AG04450 (cell line): ENCODE measurements around the gene C2. TPM values are rescaled to one million over a fixed set of nuclear protein-coding genes. Genes with fewer than 3 reads are reported as not detected.
"Not testable (repeated sequence)": the region's sequence is repeated elsewhere in the genome, so short reads cannot be mapped to it uniquely, and the experiment has no call there.

Experiments used
- CTCF ChIA-PET: fragments of 300-600, 350-600 bp; formaldehyde crosslinking; extraction: SDS; loops from one replicate; lab custom pipeline; 2022; ENCODE audit warnings: antibody characterized with exemption, inconsistent platforms; lab: Charles Lee
- POLR2A ChIA-PET: fragments of 350-600 bp; formaldehyde crosslinking; extraction: SDS; loops from one replicate; lab custom pipeline; 2021; ENCODE audit warnings: antibody characterized with exemption, inconsistent platforms; lab: Yijun Ruan, JAX
- DNase-seq: peaks from one replicate; pipeline ENCODE4 v3.0.0-alpha.2; 2011; ENCODE audit warnings: low read depth, low spot score
- H3K27ac ChIP-seq: one replicate; pipeline ENCODE4 v1.5.1; 2012; ENCODE audit warnings: low read depth, low read length, control low read depth
- H3K27me3 ChIP-seq: one replicate; pipeline ENCODE4 v1.6.0; 2012; ENCODE audit warnings: low read length; ENCODE audit not compliant: control insufficient read depth, insufficient read depth
- H3K4me3 ChIP-seq: 2 replicates; pipeline ENCODE4 v1.5.1; 2011; ENCODE audit warnings: mild to moderate bottlenecking, low read depth, low read length, control low read depth
- H3K9me3 ChIP-seq: 2 replicates; pipeline ENCODE4 v1.5.1; 2012; ENCODE audit warnings: low read length; ENCODE audit not compliant: control insufficient read depth, insufficient read depth
- polyA plus RNA-seq: library from polyadenylated mRNA; depleted of rRNA; stranded (reverse); fragments of >200 nt; gene quantifications from 2 replicates; pipeline ENCODE4 v1.2.3, GENCODE V29; 2011
- TF ChIP-seq, protein P1 (sequence below): IDR thresholded peaks from 2 replicates; pipeline ENCODE4 v1.5.1; 2011; ENCODE audit warnings: low read depth, low read length, control low read depth, inconsistent platforms

The C2 gene
- polyA plus RNA-seq, 1 experiment, result 1.9 TPM

DNA sequence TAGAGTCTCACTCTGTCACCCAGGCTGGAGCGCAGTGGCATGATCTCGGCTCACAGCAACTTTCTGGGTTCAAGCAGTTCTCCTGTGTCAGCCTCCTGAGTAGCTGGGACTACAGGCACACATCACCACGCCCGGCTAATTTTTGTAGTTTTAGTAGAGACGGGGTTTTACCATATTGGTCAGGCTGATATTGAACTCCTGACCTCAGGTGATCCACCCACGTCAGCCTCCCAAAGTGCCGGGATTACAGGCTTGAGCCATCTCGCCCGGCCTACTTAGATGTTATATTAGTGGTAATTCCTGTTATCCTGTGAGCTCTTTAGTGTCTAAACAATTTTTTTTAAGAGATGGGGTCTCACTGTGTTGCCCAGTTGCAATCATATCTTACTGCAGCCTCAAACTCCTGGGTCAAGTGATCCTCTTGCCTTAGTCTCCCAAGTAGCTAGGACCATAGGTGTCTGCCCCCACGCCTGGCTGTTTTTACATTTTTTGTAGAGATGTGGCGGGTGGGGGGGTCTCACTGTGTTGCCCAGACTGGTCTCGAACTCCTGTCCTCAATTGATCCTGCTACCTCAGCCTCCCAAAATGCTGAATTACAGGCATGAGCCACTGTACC lies 50.4 kb downstream of the C2 start:
- no peak overlapping the region for H3K4me3 ChIP-seq
- no peak for DNase-seq
- ChIA-PET CTCF (interaction anchor here (0.7 kb wide), 1 partner anchor 88 kb away, joined by 5 read pairs; no protein-coding TSS in a partner anchor), POLR2A (no interaction called here)
- H3K27me3 ChIP-seq, result no peaks in the 10 kb centered on the region
- TF ChIP-seq, protein P1, sequence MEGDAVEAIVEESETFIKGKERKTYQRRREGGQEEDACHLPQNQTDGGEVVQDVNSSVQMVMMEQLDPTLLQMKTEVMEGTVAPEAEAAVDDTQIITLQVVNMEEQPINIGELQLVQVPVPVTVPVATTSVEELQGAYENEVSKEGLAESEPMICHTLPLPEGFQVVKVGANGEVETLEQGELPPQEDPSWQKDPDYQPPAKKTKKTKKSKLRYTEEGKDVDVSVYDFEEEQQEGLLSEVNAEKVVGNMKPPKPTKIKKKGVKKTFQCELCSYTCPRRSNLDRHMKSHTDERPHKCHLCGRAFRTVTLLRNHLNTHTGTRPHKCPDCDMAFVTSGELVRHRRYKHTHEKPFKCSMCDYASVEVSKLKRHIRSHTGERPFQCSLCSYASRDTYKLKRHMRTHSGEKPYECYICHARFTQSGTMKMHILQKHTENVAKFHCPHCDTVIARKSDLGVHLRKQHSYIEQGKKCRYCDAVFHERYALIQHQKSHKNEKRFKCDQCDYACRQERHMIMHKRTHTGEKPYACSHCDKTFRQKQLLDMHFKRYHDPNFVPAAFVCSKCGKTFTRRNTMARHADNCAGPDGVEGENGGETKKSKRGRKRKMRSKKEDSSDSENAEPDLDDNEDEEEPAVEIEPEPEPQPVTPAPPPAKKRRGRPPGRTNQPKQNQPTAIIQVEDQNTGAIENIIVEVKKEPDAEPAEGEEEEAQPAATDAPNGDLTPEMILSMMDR, result no peak
- H3K27ac ChIP-seq, result no peak overlapping the region
- no peaks in the 10 kb centered on the region; the same call in 1 of the 2 replicates for H3K9me3 ChIP-seq

DNA sequence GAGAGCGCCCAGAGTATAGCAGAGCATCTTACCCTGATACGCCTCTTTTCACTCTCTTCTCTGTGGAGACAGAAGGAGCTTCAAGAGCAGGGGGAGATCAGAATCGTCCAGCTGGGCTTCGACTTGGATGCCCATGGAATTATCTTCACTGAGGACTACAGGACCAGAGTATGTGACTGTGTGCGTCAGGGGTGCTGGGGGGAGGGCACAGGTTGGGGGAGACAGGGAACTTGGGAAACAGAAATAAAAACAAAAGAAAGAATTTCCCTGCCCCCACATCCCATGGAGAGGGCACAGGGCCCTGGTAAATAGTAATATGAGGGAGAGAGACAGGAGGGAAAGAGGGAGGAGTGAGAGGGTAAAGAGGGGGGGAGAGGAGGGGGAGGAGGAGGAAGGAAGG lies 51.3 kb downstream of the C2 start:
- TF ChIP-seq, protein P1, result no peak
- ChIA-PET CTCF (no interaction called here), POLR2A (no interaction called here)
- Histone ChIP-seq H3K9me3 (no peaks in the 10 kb centered on the region; the same call in 1 of the 2 replicates), H3K4me3 (no peak overlapping the region), H3K27me3 (no peaks in the 10 kb centered on the region), H3K27ac (no peak overlapping the region)
- no peak for DNase-seq

DNA sequence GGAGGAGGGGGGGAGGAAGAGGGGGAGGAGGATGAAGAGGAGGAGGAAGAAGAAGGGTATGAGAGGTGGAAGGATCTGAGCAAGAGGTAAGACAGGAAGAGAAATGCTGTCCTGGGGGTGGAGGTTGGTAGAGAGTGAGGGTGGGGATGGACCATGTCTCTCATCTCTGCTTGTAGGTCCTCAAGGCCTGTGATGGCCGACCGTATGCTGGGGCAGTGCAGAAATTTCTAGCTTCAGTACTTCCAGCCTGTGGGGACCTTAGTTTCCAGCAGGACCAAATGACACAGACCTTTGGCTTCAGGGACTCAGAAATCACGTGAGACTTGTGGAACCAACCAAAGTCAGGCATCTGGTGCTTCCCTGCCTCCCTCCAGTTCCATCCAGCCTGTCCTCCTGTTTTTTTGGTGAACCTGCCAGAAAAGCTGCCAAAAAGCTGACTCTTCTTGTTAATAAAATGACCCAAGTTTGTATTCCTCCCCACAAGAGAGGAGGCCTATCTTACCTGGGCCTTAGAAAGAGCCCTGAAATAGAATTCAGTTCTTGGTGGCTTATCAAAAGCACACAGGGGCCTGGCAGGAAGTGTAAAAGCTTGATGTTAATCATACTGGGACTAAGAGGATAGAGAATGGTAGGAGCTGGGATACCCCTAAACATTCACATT lies 51.9 kb downstream of the C2 start:
- Histone ChIP-seq H3K27me3 (no peaks in the 10 kb centered on the region), H3K27ac (no peak overlapping the region), H3K4me3 (no peak overlapping the region), H3K9me3 (no peaks in the 10 kb centered on the region; the same call in 1 of the 2 replicates)
- no peak for DNase-seq
- ChIA-PET POLR2A (no interaction called here), CTCF (interaction anchor here (0.5 to 1.2 kb wide), 2 partner anchors 138 to 268 kb away, joined by 3 to 5 read pairs; no protein-coding TSS in a partner anchor)
- TF ChIP-seq, protein P1, result no peak

DNA sequence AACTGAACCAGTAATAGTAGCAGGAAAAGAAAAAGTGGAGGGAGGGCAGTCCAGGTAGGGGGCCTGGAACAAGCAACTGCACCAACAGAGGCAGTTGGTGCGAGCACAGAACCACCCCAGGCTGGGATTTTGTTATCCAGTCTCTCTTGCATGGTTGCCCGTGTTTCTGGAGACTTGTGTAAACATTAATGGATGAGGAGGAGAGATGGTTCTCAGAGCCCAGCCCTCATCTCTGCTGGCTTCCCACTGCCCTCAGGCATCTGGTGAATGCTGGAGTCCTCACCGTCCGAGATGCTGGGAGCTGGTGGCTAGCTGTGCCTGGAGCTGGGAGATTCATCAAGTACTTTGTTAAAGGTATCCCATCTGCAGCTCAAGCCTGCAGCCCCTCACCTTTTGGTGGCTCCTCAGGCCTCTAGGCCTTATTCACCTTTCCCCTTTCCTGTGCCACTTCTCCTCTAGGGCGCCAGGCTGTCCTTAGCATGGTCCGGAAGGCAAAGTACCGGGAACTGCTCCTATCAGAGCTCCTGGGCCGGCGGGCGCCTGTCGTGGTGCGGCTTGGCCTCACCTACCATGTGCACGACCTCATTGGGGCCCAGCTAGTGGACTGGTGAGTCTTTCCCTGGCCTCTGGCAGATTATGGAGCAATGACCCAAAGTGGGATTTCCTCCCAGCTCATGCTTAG lies 52.8 kb downstream of the C2 start:
- H3K27ac ChIP-seq, POLR2A ChIA-PET, H3K4me3 ChIP-seq, H3K27me3 ChIP-seq, DNase-seq, H3K9me3 ChIP-seq: not testable (repeated sequence)
- CTCF ChIA-PET, result interaction anchor here (0.6 to 1.2 kb wide), 2 partner anchors 137 to 864 kb away, joined by 3 read pairs; partner anchors contain the start of gene PSMB8

DNA sequence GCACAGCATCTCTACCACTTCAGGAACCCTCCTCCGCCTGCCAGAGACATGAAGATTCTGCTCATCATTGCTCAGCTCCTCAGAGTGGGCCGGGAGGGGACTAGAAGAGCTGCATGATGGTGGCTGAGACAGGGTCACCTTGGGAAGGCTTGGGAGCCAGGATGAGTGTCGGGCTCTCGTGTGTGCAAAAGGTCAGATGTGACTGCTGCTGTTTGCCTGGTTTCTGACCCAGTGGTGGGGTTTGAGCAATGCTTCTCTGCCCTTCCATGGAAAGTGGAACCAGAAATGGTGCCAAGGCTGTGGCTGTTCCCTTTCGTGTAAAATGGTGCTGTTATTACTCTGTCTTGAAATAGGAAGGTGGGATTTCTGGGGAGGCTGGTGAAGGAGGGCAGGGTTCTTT lies 53.5 kb downstream of the C2 start:
- H3K27ac ChIP-seq, H3K27me3 ChIP-seq, DNase-seq, H3K9me3 ChIP-seq, H3K4me3 ChIP-seq, POLR2A ChIA-PET, CTCF ChIA-PET: not testable (repeated sequence)

DNA sequence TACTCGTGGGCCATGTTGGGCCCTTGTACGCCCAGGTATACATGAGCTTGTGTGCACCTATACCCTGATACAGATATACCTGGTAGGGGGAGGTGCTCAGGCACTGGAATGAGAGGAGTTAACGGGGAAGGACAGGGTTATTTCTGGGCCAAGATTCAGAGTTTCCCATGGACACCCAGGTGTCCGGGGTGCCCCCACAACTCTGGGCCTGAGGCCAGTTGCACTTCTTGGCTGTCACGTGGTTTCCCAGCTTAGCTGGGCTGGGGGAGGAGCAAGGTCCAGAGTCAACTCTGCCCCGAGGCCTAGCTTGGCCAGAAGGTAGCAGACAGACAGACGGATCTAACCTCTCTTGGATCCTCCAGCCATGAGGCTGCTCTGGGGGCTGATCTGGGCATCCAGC lies 54.2 kb downstream of the C2 start, which contains the start of gene C4A:
C4A (plus strand) TSS at position 314 of the 400 bp plus-strand sequence; CDS start at position 365, 51 bp downstream.
- H3K27me3 ChIP-seq, H3K4me3 ChIP-seq, DNase-seq, CTCF ChIA-PET, H3K9me3 ChIP-seq, H3K27ac ChIP-seq, POLR2A ChIA-PET: not testable (repeated sequence)

DNA sequence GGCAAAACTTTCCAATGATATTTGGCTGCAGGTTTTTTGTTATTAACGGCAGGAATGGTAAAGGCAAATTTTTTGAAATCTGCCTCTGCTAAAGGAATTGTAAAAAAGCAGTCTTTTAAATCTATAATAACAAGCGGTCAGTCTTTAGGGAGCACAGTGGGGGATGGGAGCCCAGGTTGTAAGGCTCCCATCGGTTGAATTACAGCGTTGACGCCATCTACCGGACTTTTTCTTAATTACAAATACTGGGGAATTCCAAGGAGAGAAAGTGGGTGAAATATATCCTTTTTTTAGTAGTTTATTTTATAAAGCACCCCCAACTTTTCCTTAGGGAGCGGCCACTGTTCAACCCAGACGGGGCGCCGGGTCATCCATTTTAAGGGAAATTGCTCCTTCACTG lies 61.8 kb downstream of the C2 start:
- CTCF ChIA-PET, DNase-seq, H3K9me3 ChIP-seq, H3K27ac ChIP-seq, POLR2A ChIA-PET, H3K4me3 ChIP-seq, H3K27me3 ChIP-seq: not testable (repeated sequence)

DNA sequence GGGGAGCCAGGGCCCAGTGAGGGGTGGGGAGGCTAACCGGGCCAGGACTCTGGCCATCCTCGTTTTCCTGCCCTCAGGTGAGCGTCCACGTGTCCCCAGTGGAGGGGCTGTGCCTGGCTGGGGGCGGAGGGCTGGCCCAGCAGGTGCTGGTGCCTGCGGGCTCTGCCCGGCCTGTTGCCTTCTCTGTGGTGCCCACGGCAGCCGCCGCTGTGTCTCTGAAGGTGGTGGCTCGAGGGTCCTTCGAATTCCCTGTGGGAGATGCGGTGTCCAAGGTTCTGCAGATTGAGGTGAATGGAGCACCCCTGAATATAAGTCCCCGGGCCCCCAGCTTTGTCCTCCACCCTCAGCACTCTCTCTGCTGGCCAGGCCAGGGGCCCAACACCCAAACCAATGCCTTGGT lies 66.9 kb downstream of the C2 start:
- DNase-seq, POLR2A ChIA-PET: not testable (repeated sequence)

More for the DNA sequence above, 66.9 kb downstream of the C2 start:
- CTCF ChIA-PET, H3K27ac ChIP-seq, H3K9me3 ChIP-seq, H3K4me3 ChIP-seq, H3K27me3 ChIP-seq: not testable (repeated sequence)
